DOHH2 (cell line): ENCODE results near the gene SLC18B1.

Experiments
- CTCF ChIP-seq: fragments of 200-600 bp; sonication (generic); IDR thresholded peaks from one replicate; pipeline ENCODE4 v1.5.1; 2014; ENCODE audit warnings: antibody characterized with exemption, mild to moderate bottlenecking, low read depth, low read length; ENCODE audit not compliant: poor library complexity, severe bottlenecking
- EZH2phosphoT487 ChIP-seq: fragments of 200-600 bp; sonication (generic); IDR thresholded peaks from 2 replicates; pipeline ENCODE4 v1.6.1; 2017; ENCODE audit warnings: borderline replicate concordance, mild to moderate bottlenecking, antibody characterized with exemption, low read length, moderate library complexity, mixed read lengths

GRCh38 chr6:132733283-132733682, 65.2 kb downstream of the SLC18B1 start:
- TF ChIP-seq CTCF (no peak), EZH2phosphoT487 (no peak)
